ENCODE data around the gene SMYD3.

The SMYD3 gene

DNA sequence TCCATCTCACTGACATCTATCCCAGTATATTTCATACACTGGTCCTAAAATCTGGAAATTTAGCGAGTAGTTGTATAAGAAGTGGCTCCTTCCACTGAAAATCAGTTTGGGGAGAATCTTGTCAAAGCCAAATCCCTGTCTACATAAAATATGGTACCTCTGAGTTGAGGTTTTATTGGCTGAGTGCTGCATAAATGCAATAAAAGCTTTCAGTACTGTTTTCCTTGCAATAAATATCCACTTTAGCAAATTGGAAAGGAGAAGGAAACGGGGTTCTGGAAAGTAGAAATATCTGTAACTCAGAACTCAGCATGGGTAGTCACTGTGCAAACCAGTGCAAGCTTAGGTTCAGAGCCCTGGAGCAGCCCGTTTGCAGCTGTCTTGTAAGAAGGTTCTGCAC, 580.2 kb downstream of the SMYD3 start:
- H2AFZ ChIP-seq (ENCODE audit: low read depth), result no peak overlapping the region
- no peak overlapping the region for H3K4me2 ChIP-seq
- H3K27ac ChIP-seq, result no peak overlapping the region
- H3K4me1 ChIP-seq (ENCODE audit: low read depth, poor library complexity, severe bottlenecking), result no peaks in the 10 kb centered on the region
- H4K20me1 ChIP-seq (ENCODE audit: insufficient read depth), result no peaks in the 10 kb centered on the region
- H3K4me3 ChIP-seq (IDR thresholded peaks at IDR 0.05; ENCODE audit: insufficient read depth, low read depth, low read length), result no peak overlapping the region
- TF ChIP-seq, protein P1, sequence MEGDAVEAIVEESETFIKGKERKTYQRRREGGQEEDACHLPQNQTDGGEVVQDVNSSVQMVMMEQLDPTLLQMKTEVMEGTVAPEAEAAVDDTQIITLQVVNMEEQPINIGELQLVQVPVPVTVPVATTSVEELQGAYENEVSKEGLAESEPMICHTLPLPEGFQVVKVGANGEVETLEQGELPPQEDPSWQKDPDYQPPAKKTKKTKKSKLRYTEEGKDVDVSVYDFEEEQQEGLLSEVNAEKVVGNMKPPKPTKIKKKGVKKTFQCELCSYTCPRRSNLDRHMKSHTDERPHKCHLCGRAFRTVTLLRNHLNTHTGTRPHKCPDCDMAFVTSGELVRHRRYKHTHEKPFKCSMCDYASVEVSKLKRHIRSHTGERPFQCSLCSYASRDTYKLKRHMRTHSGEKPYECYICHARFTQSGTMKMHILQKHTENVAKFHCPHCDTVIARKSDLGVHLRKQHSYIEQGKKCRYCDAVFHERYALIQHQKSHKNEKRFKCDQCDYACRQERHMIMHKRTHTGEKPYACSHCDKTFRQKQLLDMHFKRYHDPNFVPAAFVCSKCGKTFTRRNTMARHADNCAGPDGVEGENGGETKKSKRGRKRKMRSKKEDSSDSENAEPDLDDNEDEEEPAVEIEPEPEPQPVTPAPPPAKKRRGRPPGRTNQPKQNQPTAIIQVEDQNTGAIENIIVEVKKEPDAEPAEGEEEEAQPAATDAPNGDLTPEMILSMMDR (conservative IDR thresholded peaks at IDR 0.05; ENCODE audit: low read depth, low read length), result no peak
- no peaks in the 10 kb centered on the region for H3K36me3 ChIP-seq (ENCODE audit: insufficient read depth)
- H3K27me3 ChIP-seq (ENCODE audit: insufficient read depth, low read depth), result no peaks in the 10 kb centered on the region
- no peaks in the 10 kb centered on the region for H3K79me2 ChIP-seq (ENCODE audit: insufficient read depth, low read depth)
- no peak overlapping the region for H3K9ac ChIP-seq

DNA sequence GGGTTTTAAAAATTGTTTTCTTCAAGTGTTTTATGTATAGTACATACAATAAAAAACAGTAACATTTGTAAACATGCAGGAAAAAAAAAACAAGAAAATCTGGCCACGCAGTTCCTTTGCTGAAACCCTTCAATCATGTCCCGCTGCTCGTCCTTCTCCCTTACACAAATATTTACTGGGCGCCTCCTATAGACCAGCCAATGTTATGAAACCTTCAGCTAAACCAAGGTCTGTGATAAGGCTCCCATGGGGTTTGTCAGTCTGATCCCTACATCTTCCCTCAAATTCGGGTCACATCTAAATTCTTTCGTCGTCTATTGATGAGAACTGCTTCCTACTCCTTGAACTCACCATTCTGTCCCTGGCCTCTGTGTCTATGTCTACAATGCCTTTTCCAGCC, 583.9 kb downstream of the SMYD3 start:
- no peaks in the 10 kb centered on the region for H3K79me2 ChIP-seq (ENCODE audit: insufficient read depth, low read depth)
- no peaks in the 10 kb centered on the region for H3K36me3 ChIP-seq (ENCODE audit: insufficient read depth)
- no peaks in the 10 kb centered on the region for H3K4me1 ChIP-seq (ENCODE audit: low read depth, poor library complexity, severe bottlenecking)
- H2AFZ ChIP-seq (ENCODE audit: low read depth), result no peak overlapping the region
- H3K9ac ChIP-seq, result no peak overlapping the region
- H3K4me3 ChIP-seq (IDR thresholded peaks at IDR 0.05; ENCODE audit: insufficient read depth, low read depth, low read length), result no peak overlapping the region
- no peaks in the 10 kb centered on the region for H3K27me3 ChIP-seq (ENCODE audit: insufficient read depth, low read depth)
- H3K27ac ChIP-seq, result no peak overlapping the region
- H4K20me1 ChIP-seq (ENCODE audit: insufficient read depth), result no peaks in the 10 kb centered on the region
- no peak overlapping the region for H3K4me2 ChIP-seq
- TF ChIP-seq, protein P1 (conservative IDR thresholded peaks at IDR 0.05; ENCODE audit: low read depth, low read length), result no peak

DNA sequence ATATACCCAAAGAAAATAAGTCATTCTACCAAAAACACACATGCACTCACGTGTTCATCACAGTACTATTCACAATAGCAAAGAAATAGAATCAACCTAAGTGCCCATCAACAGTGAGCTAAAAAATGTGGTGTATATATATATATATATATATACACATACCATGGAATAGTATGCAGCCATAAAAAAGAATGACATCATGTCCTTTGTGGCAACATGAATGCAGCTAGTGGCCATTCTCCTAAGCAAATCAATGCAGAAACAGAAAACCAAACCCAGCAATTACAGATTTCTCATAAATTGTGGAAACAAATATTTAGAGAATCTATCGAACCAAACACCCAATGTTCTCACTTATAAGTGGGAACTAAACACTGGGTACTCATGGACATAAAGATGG, 585.7 kb downstream of the SMYD3 start:
- Histone ChIP-seq H3K4me1 (ENCODE audit: low read depth, poor library complexity, severe bottlenecking) (no peaks in the 10 kb centered on the region), H2AFZ (ENCODE audit: low read depth) (no peak overlapping the region), H3K4me2 (no peak overlapping the region), H3K4me3 (IDR thresholded peaks at IDR 0.05; ENCODE audit: insufficient read depth, low read depth, low read length) (no peak overlapping the region), H4K20me1 (ENCODE audit: insufficient read depth) (no peaks in the 10 kb centered on the region), H3K79me2 (ENCODE audit: insufficient read depth, low read depth) (no peaks in the 10 kb centered on the region), H3K36me3 (ENCODE audit: insufficient read depth) (no peaks in the 10 kb centered on the region), H3K27me3 (ENCODE audit: insufficient read depth, low read depth) (no peaks in the 10 kb centered on the region), H3K9ac (no peak overlapping the region), H3K27ac (no peak overlapping the region)
- TF ChIP-seq, protein P1 (conservative IDR thresholded peaks at IDR 0.05; ENCODE audit: low read depth, low read length), result no peak

DNA sequence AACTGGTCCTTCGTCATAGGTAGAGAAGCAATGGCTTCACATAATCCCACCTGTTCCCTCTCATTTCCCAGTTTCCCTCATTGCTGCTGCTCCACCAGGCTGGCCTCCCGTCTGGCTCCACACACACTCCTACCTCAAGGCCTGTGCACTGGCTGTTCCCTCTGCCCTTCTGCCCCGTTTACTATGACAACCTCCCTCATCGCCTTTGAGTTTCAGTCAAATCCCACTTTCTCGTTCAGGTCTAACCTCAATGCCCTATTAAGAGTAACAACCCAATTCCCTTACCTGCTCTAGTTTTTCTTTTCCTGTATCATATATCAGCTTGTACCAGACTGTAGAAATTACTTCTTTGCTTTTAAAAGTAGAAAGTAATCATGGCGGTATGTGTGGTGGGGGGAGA, 589.7 kb downstream of the SMYD3 start:
- TF ChIP-seq, protein P1 (conservative IDR thresholded peaks at IDR 0.05; ENCODE audit: low read depth, low read length), result no peak
- no peaks in the 10 kb centered on the region for H3K79me2 ChIP-seq (ENCODE audit: insufficient read depth, low read depth)
- H2AFZ ChIP-seq (ENCODE audit: low read depth), result no peak overlapping the region
- no peak overlapping the region for H3K27ac ChIP-seq
- H3K36me3 ChIP-seq (ENCODE audit: insufficient read depth), result no peaks in the 10 kb centered on the region
- H3K4me2 ChIP-seq, result no peak overlapping the region
- H3K4me1 ChIP-seq (ENCODE audit: low read depth, poor library complexity, severe bottlenecking), result no peaks in the 10 kb centered on the region
- no peak overlapping the region for H3K4me3 ChIP-seq (IDR thresholded peaks at IDR 0.05; ENCODE audit: insufficient read depth, low read depth, low read length)
- H4K20me1 ChIP-seq (ENCODE audit: insufficient read depth), result no peaks in the 10 kb centered on the region
- H3K27me3 ChIP-seq (ENCODE audit: insufficient read depth, low read depth), result no peaks in the 10 kb centered on the region
- H3K9ac ChIP-seq, result no peak overlapping the region

DNA sequence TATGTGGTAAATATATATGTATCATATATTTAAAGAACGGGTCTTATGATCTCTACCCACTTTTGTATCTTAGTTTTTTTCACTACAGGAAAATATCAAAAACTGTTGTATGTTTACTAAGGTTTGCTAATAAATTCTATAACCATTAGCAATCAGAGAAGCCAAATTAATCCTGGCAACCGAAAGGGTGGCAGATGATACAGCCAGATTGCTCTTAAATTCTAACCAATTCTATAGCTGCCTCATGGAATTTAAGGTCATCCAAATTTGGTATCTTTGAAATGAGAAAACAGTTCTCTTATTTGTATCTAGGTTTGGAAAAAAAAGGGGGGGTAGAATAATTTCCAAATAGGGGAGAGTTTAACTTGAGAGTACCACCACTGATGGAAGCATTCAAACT, 591.2 kb downstream of the SMYD3 start:
- no peaks in the 10 kb centered on the region for H4K20me1 ChIP-seq (ENCODE audit: insufficient read depth)
- H2AFZ ChIP-seq (ENCODE audit: low read depth), result no peak overlapping the region
- H3K36me3 ChIP-seq (ENCODE audit: insufficient read depth), result no peaks in the 10 kb centered on the region
- H3K4me2 ChIP-seq, result no peak overlapping the region
- no peak overlapping the region for H3K9ac ChIP-seq
- no peaks in the 10 kb centered on the region for H3K79me2 ChIP-seq (ENCODE audit: insufficient read depth, low read depth)
- TF ChIP-seq, protein P1 (conservative IDR thresholded peaks at IDR 0.05; ENCODE audit: low read depth, low read length), result no peak
- no peak overlapping the region for H3K27ac ChIP-seq
- H3K27me3 ChIP-seq (ENCODE audit: insufficient read depth, low read depth), result no peaks in the 10 kb centered on the region
- no peaks in the 10 kb centered on the region for H3K4me1 ChIP-seq (ENCODE audit: low read depth, poor library complexity, severe bottlenecking)
- H3K4me3 ChIP-seq (IDR thresholded peaks at IDR 0.05; ENCODE audit: insufficient read depth, low read depth, low read length), result no peak overlapping the region
